GM11168 (cell line): ENCODE data around the gene GALC.

Source experiments
- in situ Hi-C: fragments of 300-500 bp; cut with MboI; formaldehyde crosslinking; loops from one replicate; pipeline ENCODE4 v1.12.0; 2022; ENCODE audit warnings: low sequenced_read_pairs; ENCODE audit not compliant: unreplicated experiment

The GALC gene

GRCh38 chr14:88008039-88008742, 15.2 kb upstream of the GALC start:
- in situ Hi-C loops, result no loop called here

- in situ Hi-C loops, result no loop called here
Observed at GRCh38 chr14:88007608-88008007, 14.6 kb upstream of the GALC start.

- in situ Hi-C loops, result no loop called here
Observed at GRCh38 chr14:88005978-88006851, 13.2 kb upstream of the GALC start.

- in situ Hi-C loops, result no loop called here
Observed at GRCh38 chr14:88005050-88005481, 12.1 kb upstream of the GALC start, which contains the start of gene GPR65. Gene GPR65, plus strand, starts transcription at chr14:88005135. Its CDS starts 5,713 bp downstream, at chr14:88010848.

- in situ Hi-C loops, result no loop called here
Observed at GRCh38 chr14:88004506-88005036, 11.6 kb upstream of the GALC start.

GRCh38 chr14:88003425-88003824, 10.4 kb upstream of the GALC start:
- in situ Hi-C loops, result no loop called here

- in situ Hi-C loops, result no loop called here
Observed at GRCh38 chr14:88002421-88003075, 9.6 kb upstream of the GALC start.

GRCh38 chr14:87999277-87999676, 6.3 kb upstream of the GALC start:
- in situ Hi-C loops, result no loop called here

GRCh38 chr14:87998482-87998881, 5.5 kb upstream of the GALC start:
- in situ Hi-C loops, result no loop called here

GRCh38 chr14:87996291-87996592, 3.3 kb upstream of the GALC start:
- in situ Hi-C loops, result no loop called here

- in situ Hi-C loops, result no loop called here
Observed at GRCh38 chr14:87995500-87996290, 2.7 kb upstream of the GALC start.

- in situ Hi-C loops, result no loop called here
Observed at GRCh38 chr14:87994974-87995373, 2.0 kb upstream of the GALC start.

GRCh38 chr14:87992346-87992717, 650 bp downstream of the GALC start:
- in situ Hi-C loops, result no loop called here

GRCh38 chr14:87990682-87991081, 2.3 kb downstream of the GALC start:
- in situ Hi-C loops, result no loop called here

- in situ Hi-C loops, result no loop called here
Observed at GRCh38 chr14:87989956-87990299, 3.1 kb downstream of the GALC start.

- in situ Hi-C loops, result no loop called here
Observed at GRCh38 chr14:87989221-87989955, 3.6 kb downstream of the GALC start.

- in situ Hi-C loops, result no loop called here
Observed at GRCh38 chr14:87979689-87980088, 13.3 kb downstream of the GALC start.

GRCh38 chr14:87975636-87976035, 17.3 kb downstream of the GALC start:
- in situ Hi-C loops, result no loop called here

- in situ Hi-C loops, result no loop called here
Observed at GRCh38 chr14:87971010-87971409, 22.0 kb downstream of the GALC start.

GRCh38 chr14:87967496-87967895, 25.5 kb downstream of the GALC start:
- in situ Hi-C loops, result no loop called here
